GM18507 (cell line): ENCODE results near the gene MKS1.

Source experiments
- DNase-seq: peaks from one replicate; pipeline ENCODE4 v3.0.0; 2011; ENCODE audit warnings: low read depth; ENCODE audit not compliant: insufficient read length; ENCODE audit errors: extremely low spot score
- FAIRE-seq: peaks from 2 replicates; lab custom pipeline; 2011; peaks lifted over from hg19 to GRCh38; lab: Jason Lieb, UNC

The MKS1 gene

GRCh38 chr17:58219007-58219788, at the start of gene MKS1:
Gene MKS1 (minus strand): TSS chr17:58219255. CDS start chr17:58219230, 25 bp downstream.
- FAIRE-seq (peak; percentile 93), DNase-seq (peak; percentile 97)

- DNase-seq (no peak), FAIRE-seq (no peak)
These were observed 49.3 kb upstream of the MKS1 start for GRCh38 chr17:58268326-58268725.

GRCh38 chr17:58267347-58268324, 48.6 kb upstream of the MKS1 start:
- no peak for DNase-seq
- FAIRE-seq, result no peak

GRCh38 chr17:58265902-58266875, 47.1 kb upstream of the MKS1 start:
- FAIRE-seq (no peak), DNase-seq (no peak)

GRCh38 chr17:58265271-58265670, 46.2 kb upstream of the MKS1 start:
- DNase-seq (no peak), FAIRE-seq (no peak)

- FAIRE-seq, result no peak
- DNase-seq, result no peak
These were observed 45.5 kb upstream of the MKS1 start for GRCh38 chr17:58264407-58265103.

- DNase-seq (no peak), FAIRE-seq (no peak)
These were observed 44.7 kb upstream of the MKS1 start for GRCh38 chr17:58263773-58264172.

- FAIRE-seq, result no peak
- DNase-seq, result no peak
These were observed 43.1 kb upstream of the MKS1 start for GRCh38 chr17:58262149-58262548.

GRCh38 chr17:58254803-58255202, 35.7 kb upstream of the MKS1 start:
- FAIRE-seq, result no peak
- no peak for DNase-seq

- FAIRE-seq (no peak), DNase-seq (no peak)
These were observed 34.0 kb upstream of the MKS1 start for GRCh38 chr17:58253082-58253481.

- DNase-seq, result no peak
- FAIRE-seq, result no peak
These were observed 33.1 kb upstream of the MKS1 start for GRCh38 chr17:58252141-58252540.

GRCh38 chr17:58250344-58251011, 31.4 kb upstream of the MKS1 start:
- FAIRE-seq (no peak), DNase-seq (no peak)

- FAIRE-seq (peak; percentile 56), DNase-seq (peak; percentile 88)
These were observed 30.4 kb upstream of the MKS1 start for GRCh38 chr17:58249270-58250133.

- FAIRE-seq (no peak), DNase-seq (no peak)
These were observed 29.9 kb upstream of the MKS1 start for GRCh38 chr17:58248955-58249269.

GRCh38 chr17:58247511-58248363, 28.7 kb upstream of the MKS1 start:
- FAIRE-seq (peak; percentile 48), DNase-seq (no peak)

GRCh38 chr17:58246781-58247180, 27.7 kb upstream of the MKS1 start:
- FAIRE-seq (no peak), DNase-seq (no peak)
